HUDEP-2 (cell line): ENCODE data around the gene EGLN3.
"Not testable (repeated sequence)": the region's sequence is repeated elsewhere in the genome, so short reads cannot be mapped to it uniquely, and the experiment has no call there.

Source experiments
- DNase-seq, 76 experiments: peaks; one replicate each; lab custom pipeline; 2025; ENCODE audit not compliant: unreplicated experiment in 76 of 76; lab: John Stamatoyannopoulos, UW

The EGLN3 gene

DNA sequence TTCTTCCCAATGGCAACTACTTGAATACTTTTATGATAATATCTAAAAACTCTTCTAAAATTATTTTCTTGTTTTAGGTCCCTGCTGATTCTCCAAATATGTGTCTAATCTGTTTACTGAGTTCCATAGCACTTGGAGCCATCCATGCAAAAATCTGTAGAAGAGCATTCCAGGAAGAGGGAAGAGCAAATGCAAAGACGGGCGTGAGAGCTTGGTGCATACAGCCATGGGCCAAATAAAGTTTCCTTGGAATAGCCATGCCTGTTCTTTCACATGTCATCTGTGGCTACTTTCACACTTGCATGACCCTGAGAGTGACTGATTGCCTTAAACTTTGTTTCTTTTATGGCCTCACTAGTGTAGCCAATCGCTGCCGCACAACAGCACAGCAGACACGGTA lies 13.0 kb upstream of the EGLN3 start:
- no peak for DNase-seq

GRCh38 chr14:33962466-33962865 lies 11.6 kb upstream of the EGLN3 start:
- DNase-seq: not testable (repeated sequence)

DNA sequence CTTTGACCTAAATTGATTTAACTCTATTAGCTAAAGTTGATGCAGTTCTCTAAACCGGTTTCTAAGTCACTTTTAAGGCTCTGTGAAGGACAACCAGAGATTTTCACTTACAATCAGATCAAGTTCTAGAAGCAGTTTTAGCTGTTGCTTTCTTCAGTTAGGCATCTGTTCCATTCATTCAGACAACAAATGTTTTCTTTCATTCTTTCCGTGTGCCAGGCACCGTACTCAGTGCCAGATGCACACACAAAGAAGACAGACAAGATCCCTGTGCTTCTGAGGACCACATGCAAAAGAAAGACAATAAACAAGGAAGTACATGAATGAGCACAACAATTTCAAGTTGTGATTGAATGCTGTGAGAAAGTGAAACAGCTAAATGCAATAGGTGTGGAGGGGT lies 11.1 kb upstream of the EGLN3 start:
- no peak for DNase-seq

GRCh38 chr14:33959692-33960151 lies 8.8 kb upstream of the EGLN3 start:
- DNase-seq: no peak

DNA sequence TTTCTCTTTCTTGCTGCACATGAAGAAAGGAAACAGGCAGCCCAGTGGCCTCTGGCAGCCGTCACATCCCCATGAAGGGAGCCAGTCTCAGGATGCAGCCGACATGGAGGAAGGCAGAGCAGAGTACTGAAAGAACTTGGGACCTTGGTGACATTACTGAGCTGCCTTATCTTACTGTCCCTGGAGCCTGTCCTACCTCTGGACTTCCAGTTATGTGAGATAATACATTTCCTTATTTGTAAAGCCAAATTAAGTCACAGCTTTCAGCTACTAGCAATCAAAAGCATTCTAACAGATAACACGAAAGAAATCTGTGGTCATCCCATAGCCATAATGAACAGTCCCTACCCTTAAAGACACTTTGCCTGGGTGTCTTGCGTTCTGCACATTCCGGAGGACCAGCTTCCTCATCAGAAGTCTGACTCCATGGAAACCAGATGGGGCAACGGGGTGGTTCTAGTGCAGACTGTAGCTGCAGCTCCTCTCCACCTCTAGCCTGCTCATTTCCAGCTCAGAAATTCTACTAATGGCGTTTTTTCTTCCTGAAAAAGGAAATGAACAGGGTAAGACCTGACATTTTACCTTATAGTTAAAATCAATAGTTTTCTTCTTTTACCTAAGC lies 7.8 kb upstream of the EGLN3 start:
- DNase-seq: no peak

DNA sequence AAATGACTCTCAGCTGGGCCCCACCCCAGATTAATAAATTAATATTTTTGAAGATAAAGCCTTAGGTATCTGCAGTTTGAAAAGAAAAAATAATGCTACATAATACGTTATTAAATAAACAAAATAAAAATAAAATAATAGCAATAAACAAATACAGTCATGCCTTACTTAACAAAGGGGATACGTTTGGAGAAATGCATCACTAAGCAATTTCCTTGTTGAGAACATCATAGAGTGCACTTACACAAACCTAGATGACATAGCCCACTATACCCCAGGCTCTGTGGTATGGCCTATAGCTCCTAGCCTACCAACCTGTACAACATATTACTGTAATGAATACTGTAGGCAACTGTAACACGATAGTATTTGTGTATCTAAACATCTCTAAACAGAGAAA lies 7.1 kb upstream of the EGLN3 start:
- DNase-seq: no peak

- DNase-seq: no peak
Measured at GRCh38 chr14:33957299-33957698, 6.4 kb upstream of the EGLN3 start.

GRCh38 chr14:33956640-33957039 lies 5.8 kb upstream of the EGLN3 start:
- no peak for DNase-seq

DNA sequence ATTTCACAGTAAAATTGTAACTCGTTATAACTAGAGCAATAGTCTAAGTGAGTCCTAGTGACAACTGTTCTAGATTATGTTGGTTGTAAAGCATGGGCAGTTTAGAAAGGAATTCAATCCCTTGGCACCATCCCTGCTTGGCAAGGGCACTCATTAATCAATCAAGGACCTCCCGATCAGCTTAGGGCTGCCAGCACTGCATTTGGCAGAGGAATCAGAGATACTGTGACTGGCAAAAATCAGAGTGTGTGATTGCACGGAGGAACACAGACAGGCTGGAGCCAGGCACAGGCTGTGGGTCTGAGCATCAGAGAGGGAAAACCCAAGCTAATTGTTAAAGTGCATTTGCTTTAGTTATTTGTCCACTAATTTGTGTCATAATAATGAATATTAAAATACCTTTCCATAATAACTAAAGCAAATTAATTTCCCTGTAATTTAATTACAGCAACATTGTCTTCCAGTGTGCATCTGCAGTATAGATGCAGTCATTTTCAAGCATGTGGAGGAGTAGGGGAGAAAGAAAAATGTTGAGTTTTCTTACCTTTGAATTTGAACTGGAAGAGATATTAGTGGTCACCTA lies 3.2 kb upstream of the EGLN3 start:
- no peak for DNase-seq

- no peak for DNase-seq
Measured at GRCh38 chr14:33952541-33952940, 1.7 kb upstream of the EGLN3 start.

DNA sequence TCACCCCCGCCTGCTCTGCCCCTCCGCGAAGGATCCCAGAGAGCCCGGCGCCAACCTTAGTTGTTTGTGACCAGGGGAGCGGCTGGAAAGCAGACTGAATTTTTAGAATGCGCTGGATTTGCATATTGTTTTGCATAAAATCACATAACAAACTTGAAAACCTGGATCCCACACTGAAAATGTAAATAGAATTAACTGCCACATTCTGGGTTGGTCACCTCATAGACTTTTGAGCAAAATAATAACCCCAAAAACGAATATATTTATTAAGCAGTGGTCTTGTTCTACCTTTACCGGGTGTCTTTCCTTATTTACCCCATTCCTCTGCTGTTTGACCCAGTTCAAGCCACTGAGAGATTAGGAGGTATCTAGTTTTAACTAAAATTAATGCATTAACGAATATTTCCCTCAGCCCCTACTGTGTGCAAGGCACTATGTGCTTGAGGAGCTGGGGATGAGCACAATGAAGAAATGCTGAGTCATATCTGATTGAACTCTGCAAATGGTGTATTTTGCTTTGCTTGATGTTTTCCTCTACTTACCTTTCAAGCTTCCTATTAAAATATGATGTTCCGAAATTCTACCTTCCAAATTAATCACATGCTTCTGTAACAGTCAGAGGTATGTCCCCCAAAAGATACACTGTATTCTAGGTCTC lies 438 bp upstream of the EGLN3 start:
- peak in 3 of 76 experiments; percentile 1 to 11 (median 10) for DNase-seq

- DNase-seq: no peak
Measured at GRCh38 chr14:33949411-33949893, 1.4 kb downstream of the EGLN3 start.

DNA sequence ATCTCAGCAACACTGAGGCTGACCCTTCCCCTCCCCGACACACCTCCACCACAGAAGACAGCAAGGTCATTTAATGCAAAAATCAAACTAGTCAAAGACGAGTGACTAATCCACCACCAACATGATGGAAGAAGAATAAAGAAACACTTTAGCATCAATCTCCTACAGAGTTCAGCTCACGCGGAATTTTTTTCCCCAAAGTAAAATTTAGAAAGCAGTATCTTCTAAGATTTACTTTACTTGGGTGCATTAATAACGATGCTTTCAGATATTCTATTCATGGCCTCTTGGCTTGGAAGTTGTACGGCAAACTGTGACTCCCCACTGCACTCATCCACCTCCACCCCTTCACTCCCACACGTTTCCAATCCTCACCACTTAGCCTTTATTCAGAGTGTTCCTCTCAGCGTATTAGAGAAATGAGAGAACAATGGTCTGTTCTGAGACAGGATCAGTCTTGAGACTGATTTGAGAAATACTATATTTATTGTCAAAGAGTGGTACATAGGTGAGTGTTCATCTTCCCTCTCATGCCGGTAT lies 1.9 kb downstream of the EGLN3 start:
- DNase-seq: no peak

DNA sequence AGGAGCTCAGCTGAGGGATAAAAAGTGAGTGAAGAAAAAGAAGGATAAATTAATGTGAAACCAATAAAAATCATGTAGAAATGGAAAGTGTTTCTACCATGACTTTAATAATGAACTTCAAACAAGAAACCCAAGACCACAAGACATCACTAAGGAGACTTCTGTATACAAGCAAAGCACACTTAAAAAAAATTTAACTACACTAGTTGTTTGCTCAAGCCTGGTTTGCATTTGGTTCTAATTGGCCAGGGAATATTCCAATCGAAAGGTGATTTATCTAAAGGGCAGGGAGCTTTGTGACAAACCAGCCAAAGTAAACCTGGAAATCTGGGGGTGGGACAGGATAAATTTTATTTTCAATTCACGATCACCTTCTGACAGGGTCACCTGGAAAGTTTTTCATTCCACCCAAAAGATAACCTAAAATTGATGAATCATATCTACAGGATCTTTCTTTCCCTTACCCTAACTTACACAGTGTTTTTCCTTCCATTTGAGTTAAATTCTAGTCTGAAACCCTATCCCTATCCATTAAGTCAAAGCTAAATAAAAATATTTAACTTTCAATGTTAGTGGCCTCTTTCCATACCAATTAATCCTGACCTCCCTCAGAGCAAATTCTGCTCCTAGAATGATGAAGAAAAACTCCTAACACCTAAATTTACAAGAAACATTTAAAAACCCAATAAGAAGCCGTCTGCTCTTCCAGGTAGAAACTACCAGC lies 2.6 kb downstream of the EGLN3 start:
- no peak for DNase-seq

DNA sequence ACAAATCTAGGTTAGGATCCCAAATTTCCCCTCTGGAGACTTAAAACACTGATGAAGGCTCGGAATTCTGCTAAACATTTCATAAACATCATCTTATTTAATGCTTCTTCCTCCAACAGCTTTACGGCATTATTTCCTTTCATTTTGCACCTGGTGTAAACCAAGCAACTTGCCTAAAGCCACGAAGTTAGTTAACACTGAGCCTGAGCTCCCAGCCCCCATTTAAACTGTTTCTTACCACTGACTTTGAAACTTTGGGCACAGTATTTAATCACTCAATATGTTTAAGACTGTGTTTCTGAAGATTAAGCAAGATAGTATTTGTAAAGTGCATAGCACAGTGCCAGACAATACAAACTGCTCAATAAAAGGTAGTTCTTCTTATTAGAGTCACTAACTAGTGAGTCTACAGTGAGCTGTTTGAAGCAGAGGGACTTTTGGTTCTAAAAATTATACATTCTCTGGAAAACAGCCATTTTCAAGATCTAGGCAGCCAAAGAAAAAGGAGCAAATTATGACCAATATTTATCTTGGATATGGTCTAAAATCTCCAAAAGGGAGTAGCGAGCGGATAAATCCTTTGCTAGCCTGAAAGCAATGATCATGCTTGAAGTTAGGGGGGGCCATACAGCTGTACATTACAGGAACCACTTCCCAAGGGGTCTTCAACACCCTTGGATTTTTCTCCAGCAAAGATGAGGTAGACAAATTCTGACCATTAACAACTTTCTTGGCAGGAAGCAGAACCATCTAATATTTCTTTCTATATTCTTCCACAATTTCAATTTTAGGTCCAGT lies 4.0 kb downstream of the EGLN3 start:
- DNase-seq: no peak

DNA sequence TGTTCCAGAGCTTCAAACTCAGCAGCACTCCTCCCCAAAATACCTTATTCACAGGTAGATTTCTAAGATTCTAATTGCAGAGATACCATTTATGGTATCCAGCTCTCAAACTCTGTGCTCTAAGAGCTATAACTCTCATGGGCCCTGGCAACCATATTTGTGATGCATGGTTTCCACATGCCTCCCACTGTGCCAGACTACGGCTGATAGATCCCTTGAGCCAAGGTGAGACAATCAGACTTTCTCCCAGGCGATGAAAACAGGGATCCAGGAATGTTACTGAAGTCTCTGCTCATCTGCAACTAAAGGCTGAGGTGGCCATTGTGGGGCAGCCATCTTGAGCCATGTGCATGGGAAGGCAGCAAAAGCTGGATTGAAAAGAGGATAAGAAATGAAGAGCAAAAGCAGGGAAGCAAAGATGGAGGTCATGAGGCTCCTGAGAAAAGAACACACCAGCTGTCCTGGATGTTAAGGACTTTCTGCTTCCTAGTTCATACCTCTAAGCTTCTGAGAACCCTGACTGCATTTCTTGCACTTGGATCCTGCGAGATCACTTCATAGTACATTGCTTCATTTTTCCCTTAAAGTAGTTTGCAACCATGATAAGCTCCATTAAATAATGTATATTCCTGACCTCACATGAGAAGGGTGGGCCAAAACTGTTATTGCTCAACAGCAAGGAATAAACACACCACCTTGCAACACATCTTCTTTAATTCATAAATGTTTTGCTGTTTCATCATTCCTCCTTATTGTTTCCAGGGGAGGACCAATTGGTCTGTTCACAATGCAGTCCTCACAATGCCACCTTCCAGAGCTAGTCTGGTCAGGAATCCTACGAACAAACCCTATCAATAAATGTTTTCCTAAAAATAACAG lies 5.4 kb downstream of the EGLN3 start:
- DNase-seq: no peak

DNA sequence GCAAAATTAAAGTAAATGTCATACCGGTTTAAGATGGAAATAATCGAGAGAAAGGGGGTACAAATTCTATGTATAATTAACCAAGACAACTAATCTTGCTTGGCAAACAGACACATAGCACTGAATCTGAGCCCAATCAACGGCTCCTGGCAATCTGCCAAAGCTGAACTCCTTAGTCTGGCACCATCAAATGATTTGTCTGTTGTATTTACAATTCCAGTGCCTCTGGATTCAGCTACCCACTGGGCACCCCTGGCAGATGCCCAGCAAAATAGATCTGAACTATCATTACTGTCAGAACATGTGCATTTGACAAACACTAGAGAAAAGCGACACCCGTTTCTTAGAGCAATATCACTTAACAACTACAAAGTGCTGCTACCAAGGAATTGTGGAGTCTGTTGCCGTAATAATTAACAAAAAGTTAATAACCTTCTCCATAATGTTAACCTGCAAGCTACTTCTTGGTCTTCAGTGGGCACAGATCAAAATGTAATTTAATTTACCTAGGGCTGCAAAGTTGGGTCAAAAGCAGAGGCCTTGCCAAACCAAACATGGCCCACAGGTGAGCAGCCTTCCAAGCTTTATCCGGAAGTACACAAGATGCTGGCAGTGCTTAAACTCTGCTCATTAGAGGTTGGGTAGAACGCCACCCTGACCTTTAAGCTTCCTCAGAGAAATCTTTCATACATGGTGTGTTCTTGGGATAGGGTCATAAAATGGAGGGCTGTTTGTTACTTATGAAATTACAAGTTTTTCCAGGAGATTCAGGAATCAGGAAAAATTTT lies 7.6 kb downstream of the EGLN3 start:
- peak in 4 of 76 experiments; percentile 2 to 6 (median 3) for DNase-seq

- no peak for DNase-seq
Measured at GRCh38 chr14:33941718-33942117, 9.2 kb downstream of the EGLN3 start.
